Trophoblast cell (in vitro differentiated cells and primary cell): Measurements from ENCODE around the gene MEIOB.

Source experiments
- DNase-seq, 2 donors: peaks; one replicate each; pipeline ENCODE4 v3.0.0-alpha.2; 2016
- H2AFZ ChIP-seq: 2 replicates; pipeline ENCODE4 v1.6.1; 2013; ENCODE audit warnings: low read length, moderate library complexity, mild to moderate bottlenecking; ENCODE audit not compliant: insufficient read depth, poor library complexity
- H2AK5ac ChIP-seq: 2 replicates; pipeline ENCODE4 v1.6.1; 2013; ENCODE audit warnings: mild to moderate bottlenecking, low read length
- H2BK120ac ChIP-seq: 2 replicates; pipeline ENCODE4 v1.6.1; 2013; ENCODE audit warnings: low read length, mild to moderate bottlenecking, moderate library complexity; ENCODE audit not compliant: insufficient read depth, poor library complexity
- H2BK12ac ChIP-seq: 2 replicates; pipeline ENCODE4 v1.6.1; 2013; ENCODE audit warnings: mild to moderate bottlenecking, low read length, moderate library complexity
- H2BK5ac ChIP-seq: 2 replicates; pipeline ENCODE4 v1.6.1; 2013; ENCODE audit warnings: low read length, low read depth, moderate library complexity, mild to moderate bottlenecking; ENCODE audit not compliant: poor library complexity
- H3K14ac ChIP-seq: 2 replicates; pipeline ENCODE4 v1.6.1; 2013; ENCODE audit warnings: mild to moderate bottlenecking, low read length
- H3K18ac ChIP-seq: 2 replicates; pipeline ENCODE4 v1.6.1; 2013; ENCODE audit warnings: mild to moderate bottlenecking, low read length
- H3K23ac ChIP-seq: 2 replicates; pipeline ENCODE4 v1.6.1; 2013; ENCODE audit warnings: low read length
- H3K27ac ChIP-seq: 2 replicates; pipeline ENCODE4 v1.5.1; 2013; ENCODE audit warnings: low read depth, mild to moderate bottlenecking, inconsistent platforms, low read length, moderate library complexity
- H3K27me3 ChIP-seq: 2 replicates; pipeline ENCODE4 v1.6.1; 2013; ENCODE audit warnings: inconsistent platforms, mild to moderate bottlenecking, low read length, moderate library complexity; ENCODE audit not compliant: insufficient read depth
- H3K36me3 ChIP-seq, 2 experiments: 1 replicate in 1 of 2; 2 replicates in 1 of 2; pipeline ENCODE4 v1.6.1; 2013; ENCODE audit warnings: low read length in 2 of 2, mild to moderate bottlenecking in 2 of 2, moderate library complexity in 1 of 2; ENCODE audit not compliant: insufficient read depth in 2 of 2, control insufficient read depth in 1 of 2
- H3K4ac ChIP-seq: 2 replicates; pipeline ENCODE4 v1.6.1; 2013; ENCODE audit warnings: low read depth, mild to moderate bottlenecking, low read length, moderate library complexity
- H3K4me1 ChIP-seq, 2 experiments: 1 replicate in 1 of 2; 2 replicates in 1 of 2; pipeline ENCODE4 v1.6.1; 2013; ENCODE audit warnings: low read length in 2 of 2, mild to moderate bottlenecking in 2 of 2, moderate library complexity in 1 of 2; ENCODE audit not compliant: insufficient read depth in 2 of 2, control insufficient read depth in 1 of 2
- H3K4me2 ChIP-seq: 2 replicates; pipeline ENCODE4 v1.6.1; 2013; ENCODE audit warnings: inconsistent platforms, mild to moderate bottlenecking, low read length, moderate library complexity
- H3K4me3 ChIP-seq: 2 replicates; pipeline ENCODE4 v1.5.1; 2013; ENCODE audit warnings: mild to moderate bottlenecking, low read depth, low read length, inconsistent platforms
- H3K79me1 ChIP-seq: one replicate; pipeline ENCODE4 v1.6.1; 2013; ENCODE audit warnings: low read length
- H3K79me2 ChIP-seq: 2 replicates; pipeline ENCODE4 v1.6.1; 2013; ENCODE audit warnings: low read length, mild to moderate bottlenecking; ENCODE audit not compliant: control insufficient read depth, insufficient read depth, poor library complexity
- H3K9ac ChIP-seq: 2 replicates; pipeline ENCODE4 v1.6.1; 2013; ENCODE audit warnings: mild to moderate bottlenecking, low read length
- H3K9me3 ChIP-seq: 2 replicates; pipeline ENCODE4 v1.6.1; 2013; ENCODE audit warnings: low read depth, mild to moderate bottlenecking, control low read depth, inconsistent platforms, low read length; ENCODE audit not compliant: insufficient read depth
- H4K12ac ChIP-seq: 2 replicates; pipeline ENCODE4 v1.6.1; 2013; ENCODE audit warnings: low read depth, mild to moderate bottlenecking, low read length, moderate library complexity
- H4K8ac ChIP-seq: 2 replicates; pipeline ENCODE4 v1.6.1; 2013; ENCODE audit warnings: low read depth, mild to moderate bottlenecking, low read length, moderate library complexity
- H4K91ac ChIP-seq: one replicate; pipeline ENCODE4 v1.6.1; 2013; ENCODE audit warnings: low read depth, mild to moderate bottlenecking, low read length, moderate library complexity
- WGBS: extraction: QIAGEN DNeasy Blood & Tissue Kit; methylation state at CpG from one replicate; pipeline ENCODE4 v1.1.7; 2013; ENCODE audit warnings: missing lambda C conversion rate; ENCODE audit not compliant: insufficient read length, insufficient coverage; ENCODE audit errors: extremely low coverage; 5-methylcytosine and 5-hydroxymethylcytosine counted together

MEIOB gene

DNA sequence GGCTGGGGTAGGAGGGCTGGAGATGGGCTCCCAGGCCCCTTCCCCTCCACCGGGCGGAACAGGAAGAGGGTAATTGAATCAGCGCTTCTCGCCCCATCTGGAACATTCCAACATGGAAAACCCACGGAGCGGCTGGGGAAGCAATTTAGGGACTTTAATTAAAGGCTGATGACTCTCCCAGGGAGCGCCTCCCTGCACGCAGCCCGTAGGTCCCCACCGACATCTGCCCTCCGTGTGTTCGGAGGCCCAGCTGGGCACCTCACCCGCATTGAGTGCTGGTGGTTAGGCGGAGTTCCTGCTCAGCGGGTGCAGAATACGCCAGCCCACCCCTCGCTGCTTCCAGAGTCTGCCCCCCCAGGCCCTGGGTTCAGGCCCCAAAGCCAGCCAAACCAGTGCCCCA, 36.2 kb upstream of the MEIOB start:
- no peak overlapping the region for H2AK5ac ChIP-seq
- H3K9me3 ChIP-seq = no peaks in the 10 kb centered on the region
- H3K18ac ChIP-seq = no peak overlapping the region
- H3K23ac ChIP-seq = no peak overlapping the region
- no peak overlapping the region for H3K4ac ChIP-seq
- no peak overlapping the region for H2BK120ac ChIP-seq
- no peak overlapping the region for H2AFZ ChIP-seq
- no peak overlapping the region for H4K91ac ChIP-seq
- no peak overlapping the region for H4K12ac ChIP-seq
- no peaks in the 10 kb centered on the region for H3K36me3 ChIP-seq
- no peak overlapping the region for H2BK5ac ChIP-seq
- H3K9ac ChIP-seq = no peak overlapping the region
- no peak overlapping the region for H3K4me2 ChIP-seq
- H3K27ac ChIP-seq = no peak overlapping the region
- H3K4me1 ChIP-seq = no peaks in the 10 kb centered on the region
- no CpG with 5 or more reads among the region's 17 CpGs for WGBS
- DNase-seq = no peak
- no peak overlapping the region for H2BK12ac ChIP-seq
- no peak overlapping the region for H3K14ac ChIP-seq
- no peak overlapping the region for H4K8ac ChIP-seq
- no peaks in the 10 kb centered on the region for H3K27me3 ChIP-seq
- H3K79me2 ChIP-seq = no peaks in the 10 kb centered on the region
- H3K4me3 ChIP-seq = no peak overlapping the region
- no peaks in the 10 kb centered on the region for H3K79me1 ChIP-seq

DNA sequence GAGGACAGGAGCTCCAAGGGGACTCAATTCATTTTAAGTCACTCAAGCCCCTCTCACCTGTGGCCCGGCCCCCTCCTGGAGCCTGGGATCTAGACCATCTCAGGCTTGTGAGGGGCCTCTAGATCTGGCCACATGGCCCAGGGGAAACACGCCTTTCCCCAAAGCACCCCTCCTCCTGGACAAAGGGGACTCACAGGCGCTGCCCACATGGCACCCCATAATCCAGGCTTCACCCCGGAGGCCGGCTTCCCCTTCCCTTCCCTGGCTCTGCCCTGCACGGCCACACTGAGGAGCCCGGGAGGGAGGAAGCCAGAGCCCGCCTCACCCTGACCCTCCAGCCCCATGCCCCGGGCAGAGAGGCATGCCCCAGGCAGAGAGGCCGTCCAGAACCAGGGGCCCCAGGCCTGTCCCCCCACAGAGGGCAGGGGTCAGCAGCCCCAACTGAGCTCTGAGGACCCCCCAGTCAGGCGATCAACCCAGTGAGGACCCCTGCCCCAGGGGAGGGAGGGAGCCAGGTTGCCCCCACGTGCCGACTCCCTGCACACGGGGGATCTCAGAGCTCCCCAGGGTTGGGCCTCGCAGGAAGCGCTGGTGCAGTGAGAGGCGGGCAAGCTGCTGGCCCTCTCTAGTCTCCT, 35.4 kb upstream of the MEIOB start:
- Histone ChIP-seq H3K79me1 (no peaks in the 10 kb centered on the region), H3K9ac (no peak overlapping the region), H3K4me3 (no peak overlapping the region), H4K8ac (no peak overlapping the region), H2AFZ (no peak overlapping the region), H4K91ac (no peak overlapping the region), H4K12ac (no peak overlapping the region), H3K14ac (no peak overlapping the region), H2BK5ac (no peak overlapping the region), H2AK5ac (no peak overlapping the region), H2BK120ac (no peak overlapping the region), H3K18ac (no peak overlapping the region), H3K23ac (no peak overlapping the region), H3K27ac (no peak overlapping the region), H3K4me1 (no peaks in the 10 kb centered on the region), H3K4ac (no peak overlapping the region), H3K4me2 (no peak overlapping the region), H3K9me3 (no peaks in the 10 kb centered on the region), H2BK12ac (no peak overlapping the region), H3K27me3 (no peaks in the 10 kb centered on the region), H3K36me3 (no peaks in the 10 kb centered on the region), H3K79me2 (no peaks in the 10 kb centered on the region)
- no peak for DNase-seq
- no CpG with 5 or more reads among the region's 17 CpGs for WGBS

DNA sequence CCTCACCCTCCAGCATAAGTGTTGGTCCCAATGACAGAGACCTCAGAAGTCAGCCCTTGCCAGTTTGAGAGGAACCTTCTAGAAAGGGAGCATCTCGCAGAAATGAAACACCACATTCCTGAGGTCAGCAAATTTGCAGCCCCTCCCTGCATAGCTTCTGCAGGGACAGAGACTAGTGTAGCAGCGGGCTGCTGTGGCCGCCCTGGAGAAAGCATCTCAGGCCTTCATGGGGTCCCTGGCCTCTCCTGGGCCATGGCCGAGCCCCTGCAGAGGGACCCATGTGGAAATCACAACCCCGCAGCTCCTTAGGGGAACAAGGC, 34.8 kb upstream of the MEIOB start:
- H3K9me3 ChIP-seq = no peaks in the 10 kb centered on the region
- WGBS = no CpG with 5 or more reads among the region's 5 CpGs

DNA sequence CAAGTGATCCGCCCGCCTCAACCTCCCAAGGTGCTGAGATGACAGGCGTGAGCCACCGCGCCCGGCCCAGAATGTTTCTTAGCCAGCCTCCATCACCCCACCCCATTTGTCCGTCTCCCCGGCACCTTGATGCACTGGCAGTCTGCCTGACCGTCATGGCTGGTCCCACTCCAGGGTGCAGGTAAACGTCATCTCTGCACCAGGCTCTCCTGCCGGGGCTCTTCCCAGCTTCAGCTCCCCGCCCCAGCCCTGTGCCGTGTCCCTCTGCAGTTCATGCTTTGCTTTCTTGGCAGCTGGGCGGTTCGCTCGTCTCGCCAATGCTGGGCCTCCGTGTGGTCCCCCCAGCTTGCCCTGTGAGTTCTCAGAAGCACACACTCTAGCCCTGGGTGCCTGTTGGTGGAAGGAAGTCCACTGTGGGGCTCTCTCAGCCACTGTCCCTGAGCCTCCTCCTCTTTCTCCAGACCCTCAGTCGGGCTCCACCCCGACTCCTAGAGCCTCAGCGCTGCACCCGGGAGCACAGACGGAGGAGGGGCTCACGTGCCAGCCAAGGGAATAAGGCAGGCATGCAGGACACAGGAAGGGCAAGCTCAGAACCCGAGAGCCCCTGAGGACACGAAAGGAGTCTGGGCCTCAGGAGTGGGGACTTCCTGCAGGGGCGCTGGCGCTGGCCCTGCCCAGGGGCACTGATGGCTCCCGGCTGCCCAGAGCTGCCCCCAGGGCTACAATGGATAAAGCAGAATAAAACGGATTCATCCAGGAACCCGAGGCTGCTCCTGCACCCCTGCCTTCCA, 34.3 kb upstream of the MEIOB start:
- Histone ChIP-seq H4K12ac (no peak overlapping the region), H2AK5ac (no peak overlapping the region), H2BK120ac (no peak overlapping the region), H3K4me1 (no peaks in the 10 kb centered on the region), H3K27me3 (no peaks in the 10 kb centered on the region), H3K79me1 (no peaks in the 10 kb centered on the region), H3K23ac (no peak overlapping the region), H4K91ac (no peak overlapping the region), H3K27ac (no peak overlapping the region), H3K18ac (no peak overlapping the region), H2BK12ac (no peak overlapping the region), H2AFZ (no peak overlapping the region), H3K9me3 (no peaks in the 10 kb centered on the region), H3K14ac (no peak overlapping the region), H3K4ac (no peak overlapping the region), H2BK5ac (no peak overlapping the region), H3K36me3 (no peaks in the 10 kb centered on the region), H3K4me3 (no peak overlapping the region), H3K9ac (no peak overlapping the region), H3K79me2 (no peaks in the 10 kb centered on the region), H4K8ac (no peak overlapping the region), H3K4me2 (no peak overlapping the region)
- WGBS = no CpG with 5 or more reads among the region's 31 CpGs
- DNase-seq = no peak

More for the DNA sequence above, 34.8 kb upstream of the MEIOB start:
- H3K14ac ChIP-seq = no peak overlapping the region
- no peaks in the 10 kb centered on the region for H3K79me2 ChIP-seq
- H3K27me3 ChIP-seq = no peaks in the 10 kb centered on the region
- H3K18ac ChIP-seq = no peak overlapping the region
- no peaks in the 10 kb centered on the region for H3K4me1 ChIP-seq
- no peak overlapping the region for H4K91ac ChIP-seq
- H2BK5ac ChIP-seq = no peak overlapping the region
- H3K4me2 ChIP-seq = no peak overlapping the region
- no peak for DNase-seq
- no peaks in the 10 kb centered on the region for H3K36me3 ChIP-seq
- H4K12ac ChIP-seq = no peak overlapping the region
- no peak overlapping the region for H2AK5ac ChIP-seq
- H2AFZ ChIP-seq = no peak overlapping the region
- H3K4ac ChIP-seq = no peak overlapping the region
- H4K8ac ChIP-seq = no peak overlapping the region
- H3K9ac ChIP-seq = no peak overlapping the region
- H3K79me1 ChIP-seq = no peaks in the 10 kb centered on the region
- H3K4me3 ChIP-seq = no peak overlapping the region
- H2BK120ac ChIP-seq = no peak overlapping the region
- H3K23ac ChIP-seq = no peak overlapping the region
- no peak overlapping the region for H2BK12ac ChIP-seq
- H3K27ac ChIP-seq = no peak overlapping the region
